ENCODE measurements around the gene C3orf49.

Gene C3orf49

DNA sequence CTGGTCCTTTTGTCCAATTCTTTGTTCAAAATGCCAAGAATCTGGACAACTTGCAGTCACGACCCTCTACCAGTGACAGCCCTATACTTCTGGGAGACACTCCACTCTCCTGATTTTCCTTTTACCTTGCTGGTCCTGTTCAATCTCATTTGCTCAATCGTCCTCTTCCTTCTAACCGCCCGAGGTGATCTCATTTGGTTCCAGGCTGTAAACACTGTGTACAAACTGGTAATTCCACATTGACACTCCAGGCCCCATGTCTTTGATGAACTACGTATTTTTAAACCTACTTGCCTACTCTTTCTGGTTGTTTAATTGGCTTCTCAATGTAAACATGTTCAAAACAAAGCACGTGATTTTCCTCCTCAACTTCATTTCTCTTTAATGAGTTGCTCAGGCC, 23.7 kb upstream of the C3orf49 start:
- Histone ChIP-seq H3K79me2 (ENCODE audit: insufficient read depth, low read length) (no peaks in the 10 kb centered on the region), H3K9ac (ENCODE audit: low read depth, low read length) (no peak overlapping the region), H2AFZ (ENCODE audit: low read depth, low read length) (no peak overlapping the region), H3K27me3 (ENCODE audit: insufficient read depth, low read length, poor library complexity) (no peaks in the 10 kb centered on the region), H4K20me1 (ENCODE audit: insufficient read depth, low read length) (no peaks in the 10 kb centered on the region), H3K4me3 (ENCODE audit: low read depth in 1 of 2, low read length in 2 of 2) (no peak overlapping the region), H3K9me3 (ENCODE audit: insufficient read depth, low read length, severe bottlenecking) (no peaks in the 10 kb centered on the region), H3K36me3 (ENCODE audit: insufficient read depth, low read length) (no peaks in the 10 kb centered on the region), H3K4me1 (ENCODE audit: insufficient read depth, low read length) (no peaks in the 10 kb centered on the region), H3K4me2 (ENCODE audit: insufficient read depth, low read length) (no peak overlapping the region), H3K27ac (ENCODE audit: low read length) (no peak overlapping the region)
- TF ChIP-seq EZH2 (IDR thresholded peaks at IDR 0.05; ENCODE audit: borderline replicate concordance, low read depth, low read length, severe bottlenecking), result no peak
- TF ChIP-seq, protein P1, sequence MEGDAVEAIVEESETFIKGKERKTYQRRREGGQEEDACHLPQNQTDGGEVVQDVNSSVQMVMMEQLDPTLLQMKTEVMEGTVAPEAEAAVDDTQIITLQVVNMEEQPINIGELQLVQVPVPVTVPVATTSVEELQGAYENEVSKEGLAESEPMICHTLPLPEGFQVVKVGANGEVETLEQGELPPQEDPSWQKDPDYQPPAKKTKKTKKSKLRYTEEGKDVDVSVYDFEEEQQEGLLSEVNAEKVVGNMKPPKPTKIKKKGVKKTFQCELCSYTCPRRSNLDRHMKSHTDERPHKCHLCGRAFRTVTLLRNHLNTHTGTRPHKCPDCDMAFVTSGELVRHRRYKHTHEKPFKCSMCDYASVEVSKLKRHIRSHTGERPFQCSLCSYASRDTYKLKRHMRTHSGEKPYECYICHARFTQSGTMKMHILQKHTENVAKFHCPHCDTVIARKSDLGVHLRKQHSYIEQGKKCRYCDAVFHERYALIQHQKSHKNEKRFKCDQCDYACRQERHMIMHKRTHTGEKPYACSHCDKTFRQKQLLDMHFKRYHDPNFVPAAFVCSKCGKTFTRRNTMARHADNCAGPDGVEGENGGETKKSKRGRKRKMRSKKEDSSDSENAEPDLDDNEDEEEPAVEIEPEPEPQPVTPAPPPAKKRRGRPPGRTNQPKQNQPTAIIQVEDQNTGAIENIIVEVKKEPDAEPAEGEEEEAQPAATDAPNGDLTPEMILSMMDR (IDR thresholded peaks at IDR 0.05; ENCODE audit: borderline replicate concordance, extremely low read depth, low read length, poor library complexity, severe bottlenecking), result no peak
- DNase-seq (no peak), ATAC-seq (ENCODE audit: insufficient read depth, low read depth) (no peak)

DNA sequence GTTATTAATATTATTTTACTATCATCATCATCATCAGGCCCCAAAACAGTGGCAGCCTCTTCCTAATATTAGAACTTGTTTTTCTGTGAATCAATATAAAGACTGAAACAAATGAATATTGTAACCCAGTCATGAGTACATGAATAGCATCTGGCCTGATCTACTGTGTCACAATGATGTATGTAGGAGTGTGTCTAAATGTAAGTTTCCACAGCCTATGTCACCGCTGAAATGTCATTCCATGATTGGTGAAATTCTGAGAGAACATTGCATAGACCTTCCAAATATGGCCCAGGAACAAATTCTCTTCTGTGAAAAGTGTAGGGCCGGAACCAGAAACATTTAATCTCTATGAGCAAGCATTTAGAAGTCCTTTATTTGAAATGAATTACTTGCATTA, 20.6 kb upstream of the C3orf49 start:
- Histone ChIP-seq H4K20me1 (ENCODE audit: insufficient read depth, low read length) (no peaks in the 10 kb centered on the region), H3K36me3 (ENCODE audit: insufficient read depth, low read length) (no peaks in the 10 kb centered on the region), H3K4me3 (ENCODE audit: low read depth in 1 of 2, low read length in 2 of 2) (no peak overlapping the region), H3K9ac (ENCODE audit: low read depth, low read length) (no peak overlapping the region), H3K79me2 (ENCODE audit: insufficient read depth, low read length) (no peaks in the 10 kb centered on the region), H2AFZ (ENCODE audit: low read depth, low read length) (no peak overlapping the region), H3K27ac (ENCODE audit: low read length) (no peak overlapping the region), H3K4me2 (ENCODE audit: insufficient read depth, low read length) (no peak overlapping the region), H3K27me3 (ENCODE audit: insufficient read depth, low read length, poor library complexity) (no peaks in the 10 kb centered on the region), H3K9me3 (ENCODE audit: insufficient read depth, low read length, severe bottlenecking) (no peaks in the 10 kb centered on the region), H3K4me1 (ENCODE audit: insufficient read depth, low read length) (no peaks in the 10 kb centered on the region)
- no peak for DNase-seq
- TF ChIP-seq, protein P1 (IDR thresholded peaks at IDR 0.05; ENCODE audit: borderline replicate concordance, extremely low read depth, low read length, poor library complexity, severe bottlenecking), result no peak
- no peak for TF ChIP-seq EZH2 (IDR thresholded peaks at IDR 0.05; ENCODE audit: borderline replicate concordance, low read depth, low read length, severe bottlenecking)
- no peak for ATAC-seq (ENCODE audit: insufficient read depth, low read depth)

DNA sequence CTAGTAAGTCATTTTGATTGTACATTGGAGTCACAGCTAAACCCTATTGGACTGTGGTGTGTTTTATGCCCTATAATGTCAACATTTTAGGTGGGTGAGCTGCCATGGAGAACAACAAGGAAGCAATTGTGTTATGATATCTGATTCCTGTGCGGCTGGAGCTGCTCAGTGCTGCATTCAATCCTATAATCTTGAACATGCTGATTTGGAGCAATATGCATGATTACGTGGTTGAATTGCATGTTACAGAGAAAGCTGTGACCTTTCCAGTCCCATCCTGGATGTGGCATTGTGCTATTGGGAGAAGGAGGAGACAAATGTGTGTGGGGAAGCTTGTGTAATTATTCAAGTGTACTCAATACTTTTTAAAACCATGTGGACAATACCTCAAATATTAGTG, 20.1 kb upstream of the C3orf49 start:
- no peaks in the 10 kb centered on the region for H3K4me1 ChIP-seq (ENCODE audit: insufficient read depth, low read length)
- no peaks in the 10 kb centered on the region for H3K36me3 ChIP-seq (ENCODE audit: insufficient read depth, low read length)
- no peaks in the 10 kb centered on the region for H3K27me3 ChIP-seq (ENCODE audit: insufficient read depth, low read length, poor library complexity)
- no peaks in the 10 kb centered on the region for H3K9me3 ChIP-seq (ENCODE audit: insufficient read depth, low read length, severe bottlenecking)
- H2AFZ ChIP-seq (ENCODE audit: low read depth, low read length), result no peak overlapping the region
- no peak for TF ChIP-seq EZH2 (IDR thresholded peaks at IDR 0.05; ENCODE audit: borderline replicate concordance, low read depth, low read length, severe bottlenecking)
- TF ChIP-seq, protein P1 (IDR thresholded peaks at IDR 0.05; ENCODE audit: borderline replicate concordance, extremely low read depth, low read length, poor library complexity, severe bottlenecking), result no peak
- H4K20me1 ChIP-seq (ENCODE audit: insufficient read depth, low read length), result no peaks in the 10 kb centered on the region
- no peak for ATAC-seq (ENCODE audit: insufficient read depth, low read depth)
- H3K4me3 ChIP-seq (ENCODE audit: low read depth in 1 of 2, low read length in 2 of 2), result no peak overlapping the region
- no peak for DNase-seq
- no peak overlapping the region for H3K9ac ChIP-seq (ENCODE audit: low read depth, low read length)
- H3K4me2 ChIP-seq (ENCODE audit: insufficient read depth, low read length), result no peak overlapping the region
- H3K79me2 ChIP-seq (ENCODE audit: insufficient read depth, low read length), result no peaks in the 10 kb centered on the region
- no peak overlapping the region for H3K27ac ChIP-seq (ENCODE audit: low read length)

DNA sequence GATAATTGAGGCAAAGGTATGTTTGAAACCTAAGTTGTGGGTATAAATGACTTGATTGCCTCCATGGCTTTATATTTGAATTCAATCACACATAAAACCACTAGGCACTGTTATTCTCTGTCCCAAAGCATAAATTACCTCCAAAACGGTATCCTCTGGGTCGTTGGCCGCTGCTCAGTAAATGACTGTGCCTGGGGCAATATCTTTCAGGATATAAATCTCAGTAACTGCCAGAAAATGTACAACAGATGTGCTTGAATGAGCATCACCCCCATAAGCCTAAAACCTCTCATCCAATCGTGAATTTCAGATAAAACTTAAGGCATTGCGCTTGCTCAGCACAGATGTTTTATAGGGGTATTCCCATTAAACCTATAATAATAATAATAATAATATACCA, 19.0 kb upstream of the C3orf49 start:
- H3K4me1 ChIP-seq (ENCODE audit: insufficient read depth, low read length), result no peaks in the 10 kb centered on the region
- DNase-seq (no peak), ATAC-seq (ENCODE audit: insufficient read depth, low read depth) (no peak)
- H4K20me1 ChIP-seq (ENCODE audit: insufficient read depth, low read length), result no peaks in the 10 kb centered on the region
- no peak overlapping the region for H3K4me2 ChIP-seq (ENCODE audit: insufficient read depth, low read length)
- H3K9me3 ChIP-seq (ENCODE audit: insufficient read depth, low read length, severe bottlenecking), result no peaks in the 10 kb centered on the region
- H3K79me2 ChIP-seq (ENCODE audit: insufficient read depth, low read length), result no peaks in the 10 kb centered on the region
- no peak overlapping the region for H3K4me3 ChIP-seq (ENCODE audit: low read depth in 1 of 2, low read length in 2 of 2)
- no peak overlapping the region for H3K9ac ChIP-seq (ENCODE audit: low read depth, low read length)
- H3K36me3 ChIP-seq (ENCODE audit: insufficient read depth, low read length), result no peaks in the 10 kb centered on the region
- no peak overlapping the region for H3K27ac ChIP-seq (ENCODE audit: low read length)
- H2AFZ ChIP-seq (ENCODE audit: low read depth, low read length), result no peak overlapping the region
- TF ChIP-seq, protein P1 (IDR thresholded peaks at IDR 0.05; ENCODE audit: borderline replicate concordance, extremely low read depth, low read length, poor library complexity, severe bottlenecking), result no peak
- TF ChIP-seq EZH2 (IDR thresholded peaks at IDR 0.05; ENCODE audit: borderline replicate concordance, low read depth, low read length, severe bottlenecking), result no peak
- H3K27me3 ChIP-seq (ENCODE audit: insufficient read depth, low read length, poor library complexity), result no peaks in the 10 kb centered on the region

Data from DND-41 (cell line).